ENCODE data around the gene B3GNT4.

DNA sequence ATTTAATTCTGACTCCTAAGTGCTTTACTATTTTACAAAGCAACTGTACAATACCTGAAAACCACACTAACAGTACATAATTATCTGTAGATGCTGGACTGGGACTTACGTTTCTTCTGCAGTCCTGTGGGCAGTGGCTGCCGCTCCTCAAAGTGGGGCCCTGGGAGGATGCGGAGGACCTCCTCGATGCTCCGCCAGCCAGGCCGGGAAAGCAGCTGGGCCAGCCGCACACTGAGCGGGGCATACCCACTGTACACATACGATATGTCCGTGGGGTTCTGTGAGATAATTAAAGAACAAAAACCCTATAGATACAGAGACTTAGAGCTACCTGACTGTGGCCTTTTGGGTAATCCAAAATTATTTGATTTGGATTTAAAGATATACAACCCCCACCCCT lies 29.2 kb downstream of the B3GNT4 start:
- TF ChIP-seq, protein P1, sequence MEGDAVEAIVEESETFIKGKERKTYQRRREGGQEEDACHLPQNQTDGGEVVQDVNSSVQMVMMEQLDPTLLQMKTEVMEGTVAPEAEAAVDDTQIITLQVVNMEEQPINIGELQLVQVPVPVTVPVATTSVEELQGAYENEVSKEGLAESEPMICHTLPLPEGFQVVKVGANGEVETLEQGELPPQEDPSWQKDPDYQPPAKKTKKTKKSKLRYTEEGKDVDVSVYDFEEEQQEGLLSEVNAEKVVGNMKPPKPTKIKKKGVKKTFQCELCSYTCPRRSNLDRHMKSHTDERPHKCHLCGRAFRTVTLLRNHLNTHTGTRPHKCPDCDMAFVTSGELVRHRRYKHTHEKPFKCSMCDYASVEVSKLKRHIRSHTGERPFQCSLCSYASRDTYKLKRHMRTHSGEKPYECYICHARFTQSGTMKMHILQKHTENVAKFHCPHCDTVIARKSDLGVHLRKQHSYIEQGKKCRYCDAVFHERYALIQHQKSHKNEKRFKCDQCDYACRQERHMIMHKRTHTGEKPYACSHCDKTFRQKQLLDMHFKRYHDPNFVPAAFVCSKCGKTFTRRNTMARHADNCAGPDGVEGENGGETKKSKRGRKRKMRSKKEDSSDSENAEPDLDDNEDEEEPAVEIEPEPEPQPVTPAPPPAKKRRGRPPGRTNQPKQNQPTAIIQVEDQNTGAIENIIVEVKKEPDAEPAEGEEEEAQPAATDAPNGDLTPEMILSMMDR (IDR thresholded peaks at IDR 0.05 in 8 of 11, conservative IDR thresholded peaks at IDR 0.05 in 3 of 11), result no peak
- TF ChIP-seq POLR2AphosphoS5 (IDR thresholded peaks at IDR 0.05), result no peak
- no peak for TF ChIP-seq POLR2A (IDR thresholded peaks at IDR 0.05)
